K562 (cell line): ENCODE data around the gene ERCC3. TPM values are rescaled to one million over a fixed set of nuclear protein-coding genes. Genes with fewer than 3 reads are reported as not detected.
A peak's percentile ranks its signal among the peaks of the same experiment; 100 is the strongest.

Experiments
- ATF7 ChIP-seq: fragments of 450-650 bp; IDR thresholded peaks from 2 replicates; pipeline ENCODE4 v1.7.1; 2014; ENCODE audit warnings: mild to moderate bottlenecking, moderate library complexity
- CBFA2T2 ChIP-seq: fragments of 450-650 bp; conservative IDR thresholded peaks from 2 replicates; pipeline ENCODE4 v1.6.1; 2017; ENCODE audit warnings: mild to moderate bottlenecking
- CCNT2 ChIP-seq: IDR thresholded peaks from 2 replicates; pipeline ENCODE4 v1.6.1; 2011; ENCODE audit warnings: borderline replicate concordance, low read depth, mild to moderate bottlenecking, moderate library complexity, mixed read lengths, low read length; ENCODE audit not compliant: insufficient read length; ENCODE audit errors: extremely low read depth
- CHCHD3 ChIP-seq: fragments of 250-450 bp; sonication (Bioruptor Pico); IDR thresholded peaks from 2 replicates; pipeline ENCODE4 v2.1.2; 2022; ENCODE audit warnings: mild to moderate bottlenecking
- ETV1 ChIP-seq: fragments of 450-650 bp; conservative IDR thresholded peaks from 2 replicates; pipeline ENCODE4 v1.6.1; 2016; ENCODE audit warnings: missing genetic modification characterization, control low read depth, low read depth, missing compliant biosample characterization
- KDM2B ChIP-seq: fragments of 250-450 bp; sonication (Bioruptor Pico); IDR thresholded peaks from 2 replicates; pipeline ENCODE4 v1.8.0; 2021; ENCODE audit warnings: mild to moderate bottlenecking, moderate library complexity
- MTA1 ChIP-seq: fragments of 450-650 bp; IDR thresholded peaks from 2 replicates; pipeline ENCODE4 v1.6.1; 2017; ENCODE audit warnings: borderline replicate concordance
- POLR2AphosphoS2 ChIP-seq: IDR thresholded peaks from 2 replicates; pipeline ENCODE4 v1.6.1; 2012; ENCODE audit warnings: low read length, improper control_type of control experiment
- POU5F1 ChIP-seq: fragments of 150-350 bp; IDR thresholded peaks from 2 replicates; pipeline ENCODE4 v1.6.1; 2014; ENCODE audit warnings: borderline replicate concordance, low read length, low read depth, mild to moderate bottlenecking; ENCODE audit not compliant: partially characterized antibody
- SAP30 ChIP-seq: fragments of 200-600 bp; sonication (generic); IDR thresholded peaks from 2 replicates; pipeline ENCODE4 v1.6.1; 2012; ENCODE audit warnings: borderline replicate concordance, low read depth, mild to moderate bottlenecking, moderate library complexity, low read length, control low read depth, inconsistent platforms; ENCODE audit not compliant: insufficient read depth, poor library complexity, severe bottlenecking
- ZNF224 ChIP-seq: sonication (generic); formaldehyde crosslinking; IDR thresholded peaks from 2 replicates; pipeline ENCODE4 v1.8.0; 2022; ENCODE audit warnings: mild to moderate bottlenecking, missing genetic modification reagents
- ZNF444 ChIP-seq: fragments of 250-450 bp; sonication (Bioruptor Pico); IDR thresholded peaks from 2 replicates; pipeline ENCODE4 v1.4.0; 2020; ENCODE audit warnings: mild to moderate bottlenecking, moderate library complexity
- ZNF780A ChIP-seq: fragments of 250-450 bp; sonication (Bioruptor Pico); IDR thresholded peaks from 2 replicates; pipeline ENCODE4 v1.5.0; 2021; ENCODE audit warnings: mild to moderate bottlenecking
- polyA plus RNA-seq, 8 experiments: library from polyadenylated mRNA; depleted of rRNA in 4 of 8; stranded (reverse) in 5 of 8; unstranded in 3 of 8; fragments of >200 nt; fragmentation: Nextera tagmentation in 2 of 8; fragmentation: Illumina TruSeq in 1 of 8; extraction: Ambion mirVana in 2 of 8; extraction: Trizol in 1 of 8; gene quantifications; 2 replicates each; pipeline versions ENCODE4 v1.2.1 to v1.2.3, GENCODE V29; 2011 to 2014; ENCODE audit warnings: inconsistent platforms in 1 of 8, missing spikeins in 1 of 8
- total RNA-seq, 7 experiments: library from RNA; depleted of rRNA in 6 of 7; stranded (reverse); fragments of >200 nt in 6 of 7; fragmentation: Illumina TruSeq in 2 of 7; extraction: Trizol in 2 of 7; gene quantifications; 2 replicates each; pipeline versions ENCODE4 v1.2.1 to v1.2.3, GENCODE V29; 2011 to 2021; ENCODE audit warnings: low replicate concordance in 1 of 7
- TF ChIP-seq, protein P1 (sequence below): fragments of 450-650 bp; IDR thresholded peaks from 2 replicates; pipeline ENCODE4 v1.6.1; 2017; ENCODE audit warnings: antibody characterized with exemption, mild to moderate bottlenecking
- TF ChIP-seq, protein P2 (sequence below): fragments of 450-650 bp; IDR thresholded peaks from one replicate; pipeline ENCODE4 v1.6.1; 2018; ENCODE audit warnings: mild to moderate bottlenecking, moderate library complexity; ENCODE audit not compliant: partially characterized antibody
- TF ChIP-seq, protein P3 (sequence below): fragments of 450-650 bp; formaldehyde crosslinking; IDR thresholded peaks from 2 replicates; pipeline ENCODE4 v1.4.0; 2022; ENCODE audit warnings: missing genetic modification characterization
- TF ChIP-seq, protein P4 (sequence below): fragments of 150-350 bp; IDR thresholded peaks from 2 replicates; pipeline ENCODE4 v1.6.1; 2014; ENCODE audit warnings: low read depth, mild to moderate bottlenecking, low read length, borderline replicate concordance

ERCC3 gene
- total and polyA plus RNA-seq, 9 of the 15 experiments (the other 6 are each of a cell fraction or from before 2014, with no cell fraction given): 17.9 to 61.5 (median 43.1) TPM

DNA sequence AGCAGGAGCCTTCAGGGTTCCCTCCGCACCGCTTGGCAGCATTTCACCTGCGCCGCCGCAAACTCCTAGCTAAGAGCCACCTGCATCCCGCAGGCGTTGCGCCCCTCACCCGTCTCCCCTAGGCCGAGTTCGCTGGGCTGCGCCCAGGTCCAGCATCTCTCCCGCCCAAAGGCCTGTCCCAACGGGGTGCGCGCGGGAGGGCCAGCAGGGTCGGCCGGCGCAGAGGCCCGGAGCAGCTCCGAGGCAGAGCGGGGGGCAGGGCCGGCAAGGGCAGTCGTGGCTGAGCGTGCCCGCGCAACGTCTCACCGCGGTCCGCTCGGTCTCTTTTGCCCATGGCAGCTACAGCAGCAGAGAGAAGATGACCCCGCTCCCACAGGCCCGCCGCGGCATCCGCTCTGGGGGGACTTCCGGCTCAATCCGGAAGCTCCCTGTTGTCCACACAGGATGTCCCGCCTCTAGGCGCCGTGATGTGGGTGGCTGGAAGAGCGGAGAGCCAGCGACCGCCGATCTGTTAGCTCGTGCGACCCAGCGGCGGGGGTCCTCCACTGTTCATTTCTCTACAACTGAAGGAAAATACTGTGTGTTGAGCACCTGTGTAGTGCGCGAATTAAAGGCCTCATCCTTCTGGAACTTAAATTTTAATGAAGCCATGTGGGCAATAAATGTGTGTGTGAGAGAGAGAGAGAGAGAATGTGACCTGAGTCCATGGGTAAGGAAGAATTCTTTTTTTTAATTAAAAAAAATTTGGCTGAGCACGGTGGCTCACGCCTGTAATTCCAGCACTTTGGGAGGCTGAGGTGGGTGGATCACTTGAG is at the start of gene ERCC3 (continued):
- TF ChIP-seq, protein P1, sequence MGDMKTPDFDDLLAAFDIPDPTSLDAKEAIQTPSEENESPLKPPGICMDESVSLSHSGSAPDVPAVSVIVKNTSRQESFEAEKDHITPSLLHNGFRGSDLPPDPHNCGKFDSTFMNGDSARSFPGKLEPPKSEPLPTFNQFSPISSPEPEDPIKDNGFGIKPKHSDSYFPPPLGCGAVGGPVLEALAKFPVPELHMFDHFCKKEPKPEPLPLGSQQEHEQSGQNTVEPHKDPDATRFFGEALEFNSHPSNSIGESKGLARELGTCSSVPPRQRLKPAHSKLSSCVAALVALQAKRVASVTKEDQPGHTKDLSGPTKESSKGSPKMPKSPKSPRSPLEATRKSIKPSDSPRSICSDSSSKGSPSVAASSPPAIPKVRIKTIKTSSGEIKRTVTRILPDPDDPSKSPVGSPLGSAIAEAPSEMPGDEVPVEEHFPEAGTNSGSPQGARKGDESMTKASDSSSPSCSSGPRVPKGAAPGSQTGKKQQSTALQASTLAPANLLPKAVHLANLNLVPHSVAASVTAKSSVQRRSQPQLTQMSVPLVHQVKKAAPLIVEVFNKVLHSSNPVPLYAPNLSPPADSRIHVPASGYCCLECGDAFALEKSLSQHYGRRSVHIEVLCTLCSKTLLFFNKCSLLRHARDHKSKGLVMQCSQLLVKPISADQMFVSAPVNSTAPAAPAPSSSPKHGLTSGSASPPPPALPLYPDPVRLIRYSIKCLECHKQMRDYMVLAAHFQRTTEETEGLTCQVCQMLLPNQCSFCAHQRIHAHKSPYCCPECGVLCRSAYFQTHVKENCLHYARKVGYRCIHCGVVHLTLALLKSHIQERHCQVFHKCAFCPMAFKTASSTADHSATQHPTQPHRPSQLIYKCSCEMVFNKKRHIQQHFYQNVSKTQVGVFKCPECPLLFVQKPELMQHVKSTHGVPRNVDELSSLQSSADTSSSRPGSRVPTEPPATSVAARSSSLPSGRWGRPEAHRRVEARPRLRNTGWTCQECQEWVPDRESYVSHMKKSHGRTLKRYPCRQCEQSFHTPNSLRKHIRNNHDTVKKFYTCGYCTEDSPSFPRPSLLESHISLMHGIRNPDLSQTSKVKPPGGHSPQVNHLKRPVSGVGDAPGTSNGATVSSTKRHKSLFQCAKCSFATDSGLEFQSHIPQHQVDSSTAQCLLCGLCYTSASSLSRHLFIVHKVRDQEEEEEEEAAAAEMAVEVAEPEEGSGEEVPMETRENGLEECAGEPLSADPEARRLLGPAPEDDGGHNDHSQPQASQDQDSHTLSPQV: peak; percentile 37; the same call in 1 of the 2 replicates
- TF ChIP-seq SAP30 (no peak), POLR2AphosphoS2 (no peak), MTA1 (no peak), CBFA2T2 (no peak), ETV1 (peak; percentile 68), CHCHD3 (CRISPR knock-in tag) (no peak), CCNT2 (peak; percentile 31), ZNF780A (CRISPR knock-in tag) (no peak), ZNF224 (CRISPR knock-in tag) (no peak), ZNF444 (CRISPR knock-in tag) (no peak), KDM2B (CRISPR knock-in tag) (no peak), POU5F1 (no peak), ATF7 (peak; percentile 69)
- TF ChIP-seq, protein P2, sequence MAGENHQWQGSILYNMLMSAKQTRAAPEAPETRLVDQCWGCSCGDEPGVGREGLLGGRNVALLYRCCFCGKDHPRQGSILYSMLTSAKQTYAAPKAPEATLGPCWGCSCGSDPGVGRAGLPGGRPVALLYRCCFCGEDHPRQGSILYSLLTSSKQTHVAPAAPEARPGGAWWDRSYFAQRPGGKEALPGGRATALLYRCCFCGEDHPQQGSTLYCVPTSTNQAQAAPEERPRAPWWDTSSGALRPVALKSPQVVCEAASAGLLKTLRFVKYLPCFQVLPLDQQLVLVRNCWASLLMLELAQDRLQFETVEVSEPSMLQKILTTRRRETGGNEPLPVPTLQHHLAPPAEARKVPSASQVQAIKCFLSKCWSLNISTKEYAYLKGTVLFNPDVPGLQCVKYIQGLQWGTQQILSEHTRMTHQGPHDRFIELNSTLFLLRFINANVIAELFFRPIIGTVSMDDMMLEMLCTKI: no peak
- TF ChIP-seq, protein P3, sequence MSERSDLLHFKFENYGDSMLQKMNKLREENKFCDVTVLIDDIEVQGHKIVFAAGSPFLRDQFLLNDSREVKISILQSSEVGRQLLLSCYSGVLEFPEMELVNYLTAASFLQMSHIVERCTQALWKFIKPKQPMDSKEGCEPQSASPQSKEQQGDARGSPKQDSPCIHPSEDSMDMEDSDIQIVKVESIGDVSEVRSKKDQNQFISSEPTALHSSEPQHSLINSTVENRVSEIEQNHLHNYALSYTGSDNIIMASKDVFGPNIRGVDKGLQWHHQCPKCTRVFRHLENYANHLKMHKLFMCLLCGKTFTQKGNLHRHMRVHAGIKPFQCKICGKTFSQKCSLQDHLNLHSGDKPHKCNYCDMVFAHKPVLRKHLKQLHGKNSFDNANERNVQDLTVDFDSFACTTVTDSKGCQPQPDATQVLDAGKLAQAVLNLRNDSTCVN (CRISPR knock-in tag): no peak
- TF ChIP-seq, protein P4, sequence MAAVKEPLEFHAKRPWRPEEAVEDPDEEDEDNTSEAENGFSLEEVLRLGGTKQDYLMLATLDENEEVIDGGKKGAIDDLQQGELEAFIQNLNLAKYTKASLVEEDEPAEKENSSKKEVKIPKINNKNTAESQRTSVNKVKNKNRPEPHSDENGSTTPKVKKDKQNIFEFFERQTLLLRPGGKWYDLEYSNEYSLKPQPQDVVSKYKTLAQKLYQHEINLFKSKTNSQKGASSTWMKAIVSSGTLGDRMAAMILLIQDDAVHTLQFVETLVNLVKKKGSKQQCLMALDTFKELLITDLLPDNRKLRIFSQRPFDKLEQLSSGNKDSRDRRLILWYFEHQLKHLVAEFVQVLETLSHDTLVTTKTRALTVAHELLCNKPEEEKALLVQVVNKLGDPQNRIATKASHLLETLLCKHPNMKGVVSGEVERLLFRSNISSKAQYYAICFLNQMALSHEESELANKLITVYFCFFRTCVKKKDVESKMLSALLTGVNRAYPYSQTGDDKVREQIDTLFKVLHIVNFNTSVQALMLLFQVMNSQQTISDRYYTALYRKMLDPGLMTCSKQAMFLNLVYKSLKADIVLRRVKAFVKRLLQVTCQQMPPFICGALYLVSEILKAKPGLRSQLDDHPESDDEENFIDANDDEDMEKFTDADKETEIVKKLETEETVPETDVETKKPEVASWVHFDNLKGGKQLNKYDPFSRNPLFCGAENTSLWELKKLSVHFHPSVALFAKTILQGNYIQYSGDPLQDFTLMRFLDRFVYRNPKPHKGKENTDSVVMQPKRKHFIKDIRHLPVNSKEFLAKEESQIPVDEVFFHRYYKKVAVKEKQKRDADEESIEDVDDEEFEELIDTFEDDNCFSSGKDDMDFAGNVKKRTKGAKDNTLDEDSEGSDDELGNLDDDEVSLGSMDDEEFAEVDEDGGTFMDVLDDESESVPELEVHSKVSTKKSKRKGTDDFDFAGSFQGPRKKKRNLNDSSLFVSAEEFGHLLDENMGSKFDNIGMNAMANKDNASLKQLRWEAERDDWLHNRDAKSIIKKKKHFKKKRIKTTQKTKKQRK: no peak
